ENCODE data around the gene DROSHA.
"Not testable (repeated sequence)": the region's sequence is repeated elsewhere in the genome, so short reads cannot be mapped to it uniquely, and the experiment has no call there.

DROSHA gene

GRCh38 chr5:31531888-31532547, at the start of gene DROSHA, which contains the start of gene C5orf22:
TSS of gene DROSHA (minus strand) at chr5:31532093. CDS start at chr5:31529059, 3,034 bp downstream.
TSS of gene C5orf22 (plus strand) at chr5:31532301. CDS start at chr5:31532393, 92 bp downstream.
- DNase-seq, result peak; percentile 37 to 96 (median 90)

GRCh38 chr5:31579558-31579957, 47.7 kb upstream of the DROSHA start:
- no peak for DNase-seq

- DNase-seq, result no peak
These were observed 45.5 kb upstream of the DROSHA start for GRCh38 chr5:31577438-31577837.

GRCh38 chr5:31574772-31575171, 42.9 kb upstream of the DROSHA start:
- DNase-seq, result no peak

- no peak for DNase-seq
These were observed 41.7 kb upstream of the DROSHA start for GRCh38 chr5:31573494-31574142.

GRCh38 chr5:31569068-31569467, 37.2 kb upstream of the DROSHA start:
- DNase-seq, result no peak

GRCh38 chr5:31568302-31568835, 36.5 kb upstream of the DROSHA start:
- no peak for DNase-seq

- not testable (repeated sequence) for DNase-seq
These were observed 34.5 kb upstream of the DROSHA start for GRCh38 chr5:31566362-31566761.

- no peak for DNase-seq
These were observed 31.3 kb upstream of the DROSHA start for GRCh38 chr5:31563216-31563615.

- no peak for DNase-seq
These were observed 30.1 kb upstream of the DROSHA start for GRCh38 chr5:31561946-31562345.

- no peak for DNase-seq
These were observed 28.0 kb upstream of the DROSHA start for GRCh38 chr5:31559942-31560341.

- no peak for DNase-seq
These were observed 24.6 kb upstream of the DROSHA start for GRCh38 chr5:31556461-31556860.

- no peak for DNase-seq
These were observed 22.7 kb upstream of the DROSHA start for GRCh38 chr5:31554552-31554951.

- DNase-seq, result no peak
These were observed 22.0 kb upstream of the DROSHA start for GRCh38 chr5:31553863-31554262.

- no peak for DNase-seq
These were observed 20.0 kb upstream of the DROSHA start for GRCh38 chr5:31551878-31552277.

GRCh38 chr5:31549114-31549513, 17.2 kb upstream of the DROSHA start:
- DNase-seq, result not testable (repeated sequence)

- no peak for DNase-seq
These were observed 6.0 kb upstream of the DROSHA start for GRCh38 chr5:31537851-31538250.

- no peak for DNase-seq
These were observed 5.5 kb upstream of the DROSHA start for GRCh38 chr5:31537349-31537748.

- no peak for DNase-seq
These were observed 5.0 kb upstream of the DROSHA start for GRCh38 chr5:31536873-31537272.

GRCh38 chr5:31534527-31535046, 2.7 kb upstream of the DROSHA start:
- DNase-seq, result no peak

- no peak for DNase-seq
These were observed 378 bp downstream of the DROSHA start for GRCh38 chr5:31531543-31531887.

- no peak for DNase-seq
These were observed 1.2 kb downstream of the DROSHA start for GRCh38 chr5:31530541-31531265.

- DNase-seq, result no peak
These were observed 8.9 kb downstream of the DROSHA start for GRCh38 chr5:31523041-31523440.
